Mesendoderm (in vitro differentiated cells): ENCODE data around the gene PLEKHA5.

Experiments
- DNase-seq: peaks from one replicate; pipeline ENCODE4 v3.0.0; 2013
- H2AK5ac ChIP-seq: 2 replicates; pipeline ENCODE4 v1.6.1; 2013; ENCODE audit warnings: low read length, inconsistent platforms
- H2BK120ac ChIP-seq: 2 replicates; pipeline ENCODE4 v1.6.1; 2013; ENCODE audit warnings: low read depth, mild to moderate bottlenecking, low read length, moderate library complexity, mixed read lengths
- H2BK15ac ChIP-seq: replicated peaks from 2 replicates; pipeline ENCODE4 v1.6.1; 2013; ENCODE audit warnings: low read depth, mild to moderate bottlenecking, moderate library complexity
- H2BK5ac ChIP-seq: 2 replicates; pipeline ENCODE4 v1.6.1; 2013; ENCODE audit warnings: low read length, inconsistent platforms
- H3K18ac ChIP-seq: 2 replicates; pipeline ENCODE4 v1.6.1; 2013; ENCODE audit warnings: mild to moderate bottlenecking, low read length, mixed read lengths
- H3K23ac ChIP-seq: one replicate; pipeline ENCODE4 v1.6.1; 2013; ENCODE audit warnings: low read length
- H3K27ac ChIP-seq: 2 replicates; pipeline ENCODE4 v1.5.1; 2013; ENCODE audit warnings: low read depth, mild to moderate bottlenecking, inconsistent platforms, low read length, moderate library complexity
- H3K27me3 ChIP-seq: 2 replicates; pipeline ENCODE4 v1.6.1; 2013; ENCODE audit warnings: low read length, control low read depth, mild to moderate bottlenecking, inconsistent platforms; ENCODE audit not compliant: insufficient read depth, poor library complexity
- H3K36me3 ChIP-seq: 2 replicates; pipeline ENCODE4 v1.6.1; 2013; ENCODE audit warnings: low read length, inconsistent platforms; ENCODE audit not compliant: control insufficient read depth, insufficient read depth
- H3K4ac ChIP-seq: one replicate; pipeline ENCODE4 v1.6.1; 2013; ENCODE audit warnings: low read depth, mild to moderate bottlenecking, low read length, moderate library complexity
- H3K4me1 ChIP-seq: 2 replicates; pipeline ENCODE4 v1.6.1; 2013; ENCODE audit warnings: low read depth, low read length, inconsistent platforms; ENCODE audit not compliant: control insufficient read depth
- H3K4me2 ChIP-seq: 2 replicates; pipeline ENCODE4 v1.6.1; 2013; ENCODE audit warnings: low read length
- H3K4me3 ChIP-seq: 2 replicates; pipeline ENCODE4 v1.5.1; 2013; ENCODE audit warnings: mild to moderate bottlenecking, low read length
- H3K56ac ChIP-seq: one replicate; pipeline ENCODE4 v1.6.1; 2013; ENCODE audit warnings: low read length
- H3K79me1 ChIP-seq: 2 replicates; pipeline ENCODE4 v1.6.1; 2013; ENCODE audit warnings: low read length, inconsistent platforms
- H3K79me2 ChIP-seq: 2 replicates; pipeline ENCODE4 v1.6.1; 2013; ENCODE audit warnings: mild to moderate bottlenecking, low read length; ENCODE audit not compliant: control insufficient read depth, insufficient read depth
- H3K9ac ChIP-seq: 2 replicates; pipeline ENCODE4 v1.6.1; 2013; ENCODE audit warnings: low read length, inconsistent platforms
- H4K5ac ChIP-seq: one replicate; pipeline ENCODE4 v1.6.1; 2013; ENCODE audit warnings: low read length
- H4K8ac ChIP-seq: one replicate; pipeline ENCODE4 v1.6.1; 2013; ENCODE audit warnings: low read depth, mild to moderate bottlenecking, control low read depth, low read length, moderate library complexity
- WGBS: extraction: QIAGEN DNeasy Blood & Tissue Kit; methylation state at CpG from one replicate; pipeline ENCODE4 v1.1.7; 2013; ENCODE audit warnings: low lambda C conversion rate, missing lambda C conversion rate; ENCODE audit not compliant: insufficient coverage; ENCODE audit errors: extremely low coverage; 5-methylcytosine and 5-hydroxymethylcytosine counted together

Gene PLEKHA5

DNA sequence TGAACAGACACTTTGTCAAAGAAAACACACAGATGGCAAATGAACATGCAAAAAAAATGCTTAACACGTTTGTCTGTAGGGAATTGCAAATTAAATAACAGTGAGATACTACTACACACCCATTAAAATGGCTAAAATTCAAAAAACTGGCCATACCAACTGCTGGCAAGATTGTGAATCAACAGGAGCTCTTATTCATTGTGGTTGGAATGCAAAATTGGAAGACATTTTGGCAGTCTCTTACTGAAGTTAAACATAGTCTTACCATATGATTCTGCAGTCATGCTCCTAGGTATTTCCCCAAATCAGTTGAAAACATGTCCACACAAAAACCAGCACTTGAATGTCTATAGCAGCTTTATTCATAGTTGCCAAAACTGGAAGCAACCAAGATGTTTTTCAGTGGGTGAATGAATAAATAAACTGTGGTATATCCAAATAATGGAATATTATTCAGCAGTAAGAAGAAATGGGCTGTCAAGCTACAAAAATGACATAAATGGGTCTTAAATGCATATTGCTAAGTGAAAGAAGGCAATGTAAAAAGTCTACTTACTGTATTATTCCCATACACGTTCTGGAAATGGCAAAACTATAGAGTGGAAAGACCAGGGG is 91.4 kb downstream of the PLEKHA5 start:
- Histone ChIP-seq H3K27me3 (no peaks in the 10 kb centered on the region), H3K23ac (no peak overlapping the region), H2AK5ac (no peak overlapping the region), H3K79me1 (peaks cover 2% of the 10 kb centered on the region), H3K79me2 (peaks cover 5% of the 10 kb centered on the region), H3K4me1 (no peaks in the 10 kb centered on the region), H3K4me2 (no peak overlapping the region), H2BK120ac (no peak overlapping the region), H3K56ac (no peak overlapping the region), H2BK5ac (no peak overlapping the region), H3K4me3 (no peak overlapping the region), H4K8ac (no peak overlapping the region), H3K18ac (no peak overlapping the region), H3K9ac (no peak overlapping the region), H3K4ac (no peak overlapping the region), H3K27ac (no peak overlapping the region), H3K36me3 (no peaks in the 10 kb centered on the region), H4K5ac (no peak overlapping the region), H2BK15ac (no peak overlapping the region)
- WGBS: no CpG with 5 or more reads among the region's 2 CpGs
- no peak for DNase-seq

DNA sequence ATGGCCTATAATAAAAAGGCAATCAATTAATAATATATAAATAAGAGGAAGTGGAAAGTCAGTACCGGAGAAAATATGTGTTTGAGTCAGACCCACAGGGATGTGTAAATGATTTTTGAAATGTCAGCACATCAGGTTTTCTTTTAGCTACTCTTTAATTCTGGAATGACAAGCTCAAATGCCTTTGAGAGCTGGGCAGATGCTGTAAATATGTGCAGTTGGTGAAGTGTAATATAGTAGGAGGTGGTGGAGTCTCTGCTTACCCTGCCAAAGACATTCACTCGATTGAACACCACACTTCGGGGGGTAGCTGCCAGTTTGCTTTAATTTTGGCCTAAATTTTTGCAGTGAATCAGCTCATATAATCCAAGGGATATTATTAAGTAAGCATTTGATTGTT is 93.0 kb downstream of the PLEKHA5 start:
- no peaks in the 10 kb centered on the region for H3K36me3 ChIP-seq
- no CpG with 5 or more reads among the region's 3 CpGs for WGBS
- no peak overlapping the region for H3K27ac ChIP-seq

DNA sequence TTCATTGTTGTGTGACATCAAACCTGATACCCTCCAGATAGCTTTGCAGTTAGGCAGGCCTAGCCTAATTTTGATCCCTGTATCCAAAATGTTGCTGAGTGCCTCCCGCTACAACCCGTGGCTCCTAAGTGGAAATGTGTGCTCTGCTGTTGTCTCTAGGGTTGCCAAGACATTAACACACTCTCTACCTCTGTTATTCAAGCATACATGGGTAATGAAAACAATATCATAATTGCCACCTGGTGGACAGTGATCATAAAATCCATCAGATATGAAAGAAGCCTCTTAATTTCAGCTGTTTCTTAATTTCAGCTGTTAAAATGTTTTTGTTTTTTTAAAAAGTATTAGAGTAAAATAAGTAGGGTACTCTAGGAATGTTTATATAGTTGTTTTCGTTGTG is 93.5 kb downstream of the PLEKHA5 start:
- Histone ChIP-seq H3K4me2 (no peak overlapping the region), H2BK15ac (no peak overlapping the region), H3K4me1 (no peaks in the 10 kb centered on the region), H3K18ac (no peak overlapping the region), H3K79me2 (peaks cover 3% of the 10 kb centered on the region), H3K9ac (no peak overlapping the region), H3K36me3 (no peaks in the 10 kb centered on the region), H4K5ac (no peak overlapping the region), H4K8ac (no peak overlapping the region), H3K27me3 (no peaks in the 10 kb centered on the region), H2BK5ac (no peak overlapping the region), H3K4ac (no peak overlapping the region), H3K4me3 (no peak overlapping the region), H3K79me1 (peaks cover 2% of the 10 kb centered on the region), H3K56ac (no peak overlapping the region), H2BK120ac (no peak overlapping the region), H3K23ac (no peak overlapping the region), H3K27ac (no peak overlapping the region), H2AK5ac (no peak overlapping the region)
- WGBS: no CpG with 5 or more reads among the region's 3 CpGs
- no peak for DNase-seq

More for the DNA sequence above, 93.0 kb downstream of the PLEKHA5 start:
- H3K4me3 ChIP-seq: no peak overlapping the region
- H3K18ac ChIP-seq: no peak overlapping the region
- H3K4me1 ChIP-seq: no peaks in the 10 kb centered on the region
- H4K8ac ChIP-seq: no peak overlapping the region
- H3K23ac ChIP-seq: no peak overlapping the region
- no peak overlapping the region for H2BK15ac ChIP-seq
- H3K4ac ChIP-seq: no peak overlapping the region
- no peak for DNase-seq
- H4K5ac ChIP-seq: no peak overlapping the region
- H3K9ac ChIP-seq: no peak overlapping the region
- no peak overlapping the region for H2BK120ac ChIP-seq
- no peak overlapping the region for H3K56ac ChIP-seq
- H2AK5ac ChIP-seq: no peak overlapping the region
- H3K79me2 ChIP-seq: peaks cover 5% of the 10 kb centered on the region
- H2BK5ac ChIP-seq: no peak overlapping the region
- no peak overlapping the region for H3K4me2 ChIP-seq
- H3K27me3 ChIP-seq: no peaks in the 10 kb centered on the region
- peaks cover 2% of the 10 kb centered on the region for H3K79me1 ChIP-seq

DNA sequence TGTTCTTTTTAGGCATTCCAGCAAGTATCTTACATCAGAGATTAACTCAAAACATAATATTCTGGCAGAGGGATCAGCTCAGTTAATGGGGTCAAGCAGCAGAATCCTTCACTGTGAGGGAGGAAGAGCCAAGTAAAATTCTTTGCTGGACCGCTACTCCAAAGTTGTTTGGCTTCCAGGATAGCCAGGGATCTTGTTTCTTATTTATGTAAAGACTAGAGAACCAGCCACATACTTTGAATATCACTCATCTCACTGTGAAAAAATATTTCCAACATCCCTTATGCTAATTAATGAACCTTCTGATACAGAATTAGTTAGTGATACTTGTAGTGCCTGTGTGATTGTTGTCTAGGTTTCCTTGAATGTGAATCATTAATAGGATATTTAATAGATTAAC is 94.2 kb downstream of the PLEKHA5 start:
- no peak overlapping the region for H2AK5ac ChIP-seq
- WGBS: no CpG with 5 or more reads among the region's 1 CpG
- no peak overlapping the region for H3K9ac ChIP-seq
- no peak overlapping the region for H2BK5ac ChIP-seq
- no peak overlapping the region for H2BK15ac ChIP-seq
- no peak overlapping the region for H3K4me3 ChIP-seq
- H3K27me3 ChIP-seq: no peaks in the 10 kb centered on the region
- H3K23ac ChIP-seq: no peak overlapping the region
- no peak overlapping the region for H4K5ac ChIP-seq
- no peak overlapping the region for H3K18ac ChIP-seq
- no peak overlapping the region for H3K4ac ChIP-seq
- H3K79me2 ChIP-seq: peaks cover 2% of the 10 kb centered on the region
- H3K56ac ChIP-seq: no peak overlapping the region
- DNase-seq: no peak
- H3K79me1 ChIP-seq: peaks cover 2% of the 10 kb centered on the region
- no peaks in the 10 kb centered on the region for H3K4me1 ChIP-seq
- H2BK120ac ChIP-seq: no peak overlapping the region
- H3K27ac ChIP-seq: no peak overlapping the region
- no peak overlapping the region for H3K4me2 ChIP-seq
- H3K36me3 ChIP-seq: no peaks in the 10 kb centered on the region
- H4K8ac ChIP-seq: no peak overlapping the region

DNA sequence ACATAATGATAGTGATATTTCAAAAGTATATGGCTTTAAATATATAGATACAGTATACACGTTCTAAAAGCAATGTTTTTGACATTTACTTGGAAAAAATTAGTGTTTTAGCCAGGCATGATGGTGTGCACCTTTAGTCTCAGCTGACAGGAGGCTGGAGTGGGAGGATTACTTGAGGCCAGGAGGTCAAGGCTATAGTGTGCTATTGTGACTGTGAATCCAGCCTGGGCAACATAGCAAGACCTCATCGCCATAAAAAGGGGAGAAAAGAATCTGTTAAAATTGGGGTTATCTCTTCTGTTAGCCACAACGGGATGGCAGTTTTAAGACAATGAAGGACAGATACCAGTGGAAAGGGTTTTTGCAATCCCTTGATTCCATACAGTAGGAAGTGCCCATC is 95.2 kb downstream of the PLEKHA5 start:
- WGBS: no CpG with 5 or more reads among the region's 3 CpGs

More for the DNA sequence above, 95.2 kb downstream of the PLEKHA5 start:
- Histone ChIP-seq H3K4me3 (no peak overlapping the region), H3K4me1 (no peaks in the 10 kb centered on the region), H3K9ac (no peak overlapping the region), H4K5ac (no peak overlapping the region), H2BK5ac (no peak overlapping the region), H3K18ac (no peak overlapping the region), H4K8ac (no peak overlapping the region), H3K79me1 (peaks cover 2% of the 10 kb centered on the region), H3K79me2 (peaks cover 2% of the 10 kb centered on the region), H3K56ac (no peak overlapping the region), H3K4me2 (no peak overlapping the region), H3K23ac (no peak overlapping the region), H2BK15ac (no peak overlapping the region), H3K4ac (no peak overlapping the region), H2AK5ac (no peak overlapping the region), H3K27ac (no peak overlapping the region), H3K36me3 (no peaks in the 10 kb centered on the region), H3K27me3 (no peaks in the 10 kb centered on the region), H2BK120ac (no peak overlapping the region)
- DNase-seq: no peak
